HG03060 (cell line): ENCODE results near the gene CXorf65.

Experiments used
- ATAC-seq: cut with Tn5 transposase; IDR thresholded peaks from one replicate; pipeline ENCODE4 v1.9.1; 2021; ENCODE audit warnings: low read depth, moderate number of reproducible peaks; ENCODE audit not compliant: unreplicated experiment

Gene CXorf65

GRCh38 chrX:71107762-71108360 is 1.3 kb upstream of the CXorf65 start:
- no peak for ATAC-seq

GRCh38 chrX:71107245-71107644 is 705 bp upstream of the CXorf65 start:
- ATAC-seq = no peak

DNA sequence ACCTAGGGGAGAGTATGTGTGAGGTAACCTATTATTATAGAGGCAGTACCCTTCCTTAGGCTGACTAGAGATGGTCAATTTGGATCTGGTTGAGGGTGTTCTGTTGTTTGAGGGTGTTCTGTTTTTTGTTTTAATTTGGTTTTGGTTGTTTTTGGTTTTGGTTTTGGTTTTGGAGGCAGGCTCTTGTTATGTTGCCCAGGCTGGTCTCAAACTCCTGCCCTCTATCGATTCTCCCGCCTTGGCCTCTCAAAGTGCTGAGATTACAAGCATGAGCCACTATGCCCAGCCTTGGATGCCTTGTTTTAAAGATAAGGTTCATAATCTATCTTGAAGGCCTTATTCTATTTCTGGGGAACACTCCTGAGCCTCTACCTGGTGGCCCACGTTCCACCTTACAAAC is 912 bp downstream of the CXorf65 start:
- ATAC-seq = no peak

- no peak for ATAC-seq
Observed at GRCh38 chrX:71103110-71103983, 3.2 kb downstream of the CXorf65 start.

- no peak for ATAC-seq
Observed at GRCh38 chrX:71102292-71102691, 4.2 kb downstream of the CXorf65 start.

DNA sequence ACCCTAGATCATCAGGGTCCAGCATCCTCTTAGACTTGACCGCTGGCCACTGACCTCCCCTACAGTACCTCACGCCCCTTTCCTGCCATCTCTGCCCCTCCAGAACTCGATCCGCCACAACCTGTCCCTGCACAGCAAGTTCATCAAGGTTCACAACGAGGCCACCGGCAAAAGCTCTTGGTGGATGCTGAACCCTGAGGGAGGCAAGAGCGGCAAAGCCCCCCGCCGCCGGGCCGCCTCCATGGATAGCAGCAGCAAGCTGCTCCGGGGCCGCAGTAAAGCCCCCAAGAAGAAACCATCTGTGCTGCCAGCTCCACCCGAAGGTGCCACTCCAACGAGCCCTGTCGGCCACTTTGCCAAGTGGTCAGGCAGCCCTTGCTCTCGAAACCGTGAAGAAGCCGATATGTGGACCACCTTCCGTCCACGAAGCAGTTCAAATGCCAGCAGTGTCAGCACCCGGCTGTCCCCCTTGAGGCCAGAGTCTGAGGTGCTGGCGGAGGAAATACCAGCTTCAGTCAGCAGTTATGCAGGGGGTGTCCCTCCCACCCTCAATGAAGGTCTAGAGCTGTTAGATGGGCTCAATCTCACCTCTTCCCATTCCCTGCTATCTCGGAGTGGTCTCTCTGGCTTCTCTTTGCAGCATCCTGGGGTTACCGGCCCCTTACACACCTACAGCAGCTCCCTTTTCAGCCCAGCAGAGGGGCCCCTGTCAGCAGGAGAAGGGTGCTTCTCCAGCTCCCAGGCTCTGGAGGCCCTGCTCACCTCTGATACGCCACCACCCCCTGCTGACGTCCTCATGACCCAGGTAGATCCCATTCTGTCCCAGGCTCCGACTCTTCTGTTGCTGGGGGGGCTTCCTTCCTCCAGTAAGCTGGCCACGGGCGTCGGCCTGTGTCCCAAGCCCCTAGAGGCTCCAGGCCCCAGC is 5.7 kb downstream of the CXorf65 start:
- no peak for ATAC-seq

GRCh38 chrX:71099736-71100135 is 6.8 kb downstream of the CXorf65 start:
- no peak for ATAC-seq

GRCh38 chrX:71098951-71099506 is 7.5 kb downstream of the CXorf65 start:
- ATAC-seq = no peak

- ATAC-seq = peak; percentile 48
Observed at GRCh38 chrX:71098302-71098701, 8.2 kb downstream of the CXorf65 start.

GRCh38 chrX:71096760-71097032 is 9.8 kb downstream of the CXorf65 start:
- no peak for ATAC-seq

DNA sequence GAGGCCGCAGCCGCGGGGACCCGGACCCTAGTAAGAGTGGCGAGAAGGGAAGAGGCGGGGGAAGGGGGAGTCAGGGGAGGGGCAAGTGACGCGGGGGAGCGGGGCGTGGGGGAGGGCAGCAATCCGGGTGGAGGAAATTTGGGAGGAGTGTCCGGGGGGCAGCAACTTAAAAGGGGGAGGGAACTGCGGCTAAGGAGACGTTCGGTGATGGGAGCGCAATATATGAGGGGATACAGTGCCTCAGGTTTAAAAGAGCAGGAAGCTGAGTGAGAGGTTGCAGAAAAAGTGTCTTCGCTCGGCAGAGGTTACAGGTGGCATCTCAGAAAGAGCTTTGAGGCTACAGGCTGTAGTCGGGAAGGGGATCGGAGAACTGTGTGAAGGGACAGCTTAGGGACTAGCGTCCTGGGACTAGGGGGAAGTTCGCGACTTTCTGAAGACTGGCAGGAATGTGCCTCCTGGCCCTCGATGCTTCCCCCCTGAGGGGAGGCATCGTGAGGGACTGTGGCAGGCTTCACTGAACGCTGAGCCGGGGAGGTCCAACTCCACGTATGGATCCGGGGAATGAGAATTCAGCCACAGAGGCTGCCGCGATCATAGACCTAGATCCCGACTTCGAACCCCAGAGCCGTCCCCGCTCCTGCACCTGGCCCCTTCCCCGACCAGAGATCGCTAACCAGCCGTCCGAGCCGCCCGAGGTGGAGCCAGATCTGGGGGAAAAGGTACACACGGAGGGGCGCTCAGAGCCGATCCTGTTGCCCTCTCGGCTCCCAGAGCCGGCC is 10.4 kb downstream of the CXorf65 start:
- no peak for ATAC-seq

DNA sequence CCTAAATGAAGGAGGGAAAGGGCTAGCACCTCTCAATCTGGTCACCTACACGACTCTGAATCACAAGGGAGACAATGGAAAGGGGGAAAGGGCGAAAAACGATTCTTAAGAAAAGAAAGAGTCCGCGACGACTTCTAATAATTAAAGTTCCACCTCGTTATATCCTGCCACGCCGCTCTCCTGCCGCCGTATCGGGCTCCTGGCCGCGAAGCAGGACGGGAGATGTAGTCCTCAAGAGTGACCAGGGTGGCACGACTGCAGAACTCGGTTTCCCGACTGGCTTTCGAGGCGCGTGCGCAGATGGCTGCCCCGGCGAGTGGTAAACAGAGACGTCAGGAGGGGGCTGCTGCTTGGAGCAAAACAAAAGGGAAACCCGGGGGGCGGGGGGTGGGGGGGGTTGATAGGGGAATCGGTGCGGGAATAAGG is 11.0 kb downstream of the CXorf65 start, which contains the start of gene FOXO4:
Gene FOXO4 (plus strand): TSS at position 297 of the 426 bp plus-strand sequence. CDS start 678 bp downstream, outside the sequence.
- peak; percentile 79 for ATAC-seq

GRCh38 chrX:71095033-71095432 is 11.5 kb downstream of the CXorf65 start:
- no peak for ATAC-seq

- no peak for ATAC-seq
Observed at GRCh38 chrX:71091263-71091662, 15.3 kb downstream of the CXorf65 start.

GRCh38 chrX:71085900-71086299 is 20.6 kb downstream of the CXorf65 start:
- no peak for ATAC-seq

- ATAC-seq = no peak
Observed at GRCh38 chrX:71082822-71083221, 23.7 kb downstream of the CXorf65 start.

DNA sequence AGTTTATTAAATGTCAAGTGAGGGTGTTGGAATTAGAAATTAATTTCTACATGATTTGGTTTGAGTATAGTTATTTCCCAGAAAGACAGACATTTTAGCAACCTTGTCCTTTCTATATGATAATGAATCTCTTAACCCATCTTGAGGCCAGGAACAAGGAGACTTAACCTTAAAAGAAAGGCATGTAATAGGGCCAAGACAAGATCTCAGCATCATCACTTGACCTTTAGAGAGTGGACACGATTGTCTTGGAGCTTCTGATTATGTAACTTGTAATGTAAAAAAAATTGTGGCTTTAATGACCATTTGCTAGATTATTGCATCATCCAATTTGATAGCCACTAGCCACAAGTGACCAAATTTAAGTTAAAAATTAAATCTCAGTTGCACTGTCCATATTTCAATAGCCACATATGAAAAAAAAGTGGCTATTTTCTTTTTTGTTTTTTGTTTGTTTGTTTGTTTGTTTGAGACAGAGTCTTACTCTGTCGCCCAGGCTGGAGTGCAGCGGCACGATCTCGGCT is 24.4 kb downstream of the CXorf65 start:
- no peak for ATAC-seq

DNA sequence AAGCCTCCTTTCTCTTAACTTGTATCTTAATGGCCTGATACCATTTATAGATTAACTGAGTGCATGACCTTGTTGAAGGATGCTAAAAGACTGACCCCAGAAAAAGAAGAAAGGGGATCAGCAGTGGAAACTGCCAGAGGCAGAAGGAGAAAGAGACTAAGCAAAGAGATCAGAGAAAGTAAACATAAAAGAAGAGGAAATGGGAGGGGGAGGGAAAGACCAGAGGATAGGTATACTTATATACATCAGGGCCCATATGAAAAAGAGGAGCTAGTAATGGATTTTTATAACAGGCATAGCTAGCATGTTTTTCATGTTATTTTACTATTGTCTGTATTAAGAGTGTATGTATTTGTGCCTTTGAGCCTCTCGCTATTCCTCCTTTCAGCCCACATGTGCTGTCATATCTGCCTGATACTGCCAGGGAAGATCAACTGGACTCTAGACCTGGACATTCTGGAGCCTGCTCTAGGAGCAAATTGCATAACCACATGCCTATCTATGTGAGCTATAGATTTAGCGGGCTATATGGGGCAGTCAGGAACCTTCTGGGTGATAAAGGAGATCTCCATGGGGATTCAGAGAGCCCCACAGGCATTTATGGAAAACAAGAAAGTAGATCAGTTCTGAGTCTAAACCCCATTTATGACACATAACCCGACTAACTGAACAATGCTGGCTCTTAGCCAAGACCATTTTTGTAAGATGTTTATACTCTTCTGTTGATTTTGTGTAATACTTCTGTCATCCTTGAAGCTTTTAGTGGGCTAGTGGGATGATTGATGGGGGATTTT is 25.0 kb downstream of the CXorf65 start:
- ATAC-seq = no peak

DNA sequence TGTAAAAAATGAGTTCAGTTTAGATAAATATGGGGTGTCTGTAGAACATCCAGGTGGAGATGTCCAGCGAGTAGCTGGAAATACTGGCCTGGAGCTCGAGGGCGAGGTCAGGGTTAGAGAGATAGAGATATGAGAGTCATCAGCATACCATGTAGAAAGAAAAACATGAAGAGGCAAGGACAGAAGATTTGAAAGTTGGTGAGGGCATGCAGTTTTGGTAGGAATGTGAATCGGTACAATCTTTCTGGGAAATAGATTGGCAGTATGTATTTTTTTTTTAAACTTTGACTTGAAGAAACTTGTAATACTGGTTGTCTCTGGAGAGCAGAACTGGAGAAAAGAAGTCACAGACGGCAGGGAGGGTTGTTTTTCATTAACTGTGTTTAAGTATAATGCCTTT is 36.0 kb downstream of the CXorf65 start:
- ATAC-seq = no peak
